ENCODE results near the gene COMTD1.
"Not testable (repeated sequence)": the region's sequence is repeated elsewhere in the genome, so short reads cannot be mapped to it uniquely, and the experiment has no call there.

Gene COMTD1

DNA sequence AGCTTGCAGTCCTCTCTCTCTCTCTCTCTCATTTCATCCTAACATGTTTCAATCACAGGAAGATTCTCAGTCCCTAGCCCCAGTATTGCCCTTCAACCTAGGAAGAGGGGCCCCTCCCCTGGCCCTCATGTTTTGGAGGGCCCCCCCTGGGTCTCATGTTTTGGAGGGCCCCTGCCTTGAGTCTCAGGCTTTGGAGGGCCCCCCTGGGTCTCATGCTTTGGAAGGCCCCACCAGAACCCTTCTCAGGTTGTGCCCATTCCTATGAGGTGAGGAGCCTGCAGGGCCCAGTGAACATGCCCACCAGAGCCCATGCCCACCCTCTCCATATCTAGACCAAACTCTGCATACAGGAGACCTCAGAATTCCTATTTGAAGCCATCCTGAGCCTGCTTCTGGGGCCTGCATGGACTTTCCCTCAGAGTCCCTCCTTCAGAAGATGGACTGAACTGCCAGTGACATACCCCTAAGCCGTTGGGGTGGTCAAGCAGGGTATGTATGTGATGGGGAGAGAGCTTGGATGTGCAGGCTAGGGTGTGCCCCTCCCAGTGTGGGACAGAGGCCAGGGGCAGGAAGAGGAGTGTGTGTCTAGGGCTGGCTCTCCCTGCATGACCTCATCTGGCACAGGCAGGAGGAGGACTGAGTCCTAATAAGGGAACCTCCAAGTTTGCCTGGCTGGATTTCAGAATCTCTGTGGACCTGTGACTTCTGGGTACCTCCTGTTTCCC is 33.3 kb downstream of the COMTD1 start:
- TF ChIP-seq POLR2AphosphoS5 (IDR thresholded peaks at IDR 0.05; ENCODE audit: low read depth) (no peak), CTCF (IDR thresholded peaks at IDR 0.05; ENCODE audit: insufficient read depth, low read length) (no peak), REST (IDR thresholded peaks at IDR 0.05; ENCODE audit: insufficient replicate concordance, low read depth) (no peak), SPI1 (IDR thresholded peaks at IDR 0.05; ENCODE audit: borderline replicate concordance, low read depth) (no peak), GABPA (IDR thresholded peaks at IDR 0.05; ENCODE audit: low read depth) (no peak)
- no peaks in the 10 kb centered on the region for H3K27me3 ChIP-seq (ENCODE audit: insufficient read depth, poor library complexity, severe bottlenecking)
- no peak overlapping the region for H3K4me3 ChIP-seq (replicated peaks; ENCODE audit: insufficient read depth, low read length)
- no peak overlapping the region for H3K27ac ChIP-seq (replicated peaks)
- no peak for DNase-seq (ENCODE audit: low read depth in 1 of 2, low spot score in 1 of 2)

GRCh38 chr10:75201793-75202307 is 33.9 kb downstream of the COMTD1 start:
- H3K27me3 ChIP-seq (ENCODE audit: insufficient read depth, poor library complexity, severe bottlenecking) = no peaks in the 10 kb centered on the region
- TF ChIP-seq SPI1 (IDR thresholded peaks at IDR 0.05; ENCODE audit: borderline replicate concordance, low read depth) (no peak), GABPA (IDR thresholded peaks at IDR 0.05; ENCODE audit: low read depth) (no peak), REST (IDR thresholded peaks at IDR 0.05; ENCODE audit: insufficient replicate concordance, low read depth) (no peak), POLR2AphosphoS5 (IDR thresholded peaks at IDR 0.05; ENCODE audit: low read depth) (no peak), CTCF (IDR thresholded peaks at IDR 0.05; ENCODE audit: insufficient read depth, low read length) (no peak)
- H3K27ac ChIP-seq (replicated peaks) = no peak overlapping the region
- no peak overlapping the region for H3K4me3 ChIP-seq (replicated peaks; ENCODE audit: insufficient read depth, low read length)
- DNase-seq (ENCODE audit: low read depth in 1 of 2, low spot score in 1 of 2) = no peak

- not testable (repeated sequence) for H3K4me3 ChIP-seq (replicated peaks; ENCODE audit: insufficient read depth, low read length); DNase-seq (ENCODE audit: low read depth in 1 of 2, low spot score in 1 of 2); H3K27me3 ChIP-seq (ENCODE audit: insufficient read depth, poor library complexity, severe bottlenecking); H3K27ac ChIP-seq (replicated peaks)
Observed at GRCh38 chr10:75199949-75200348, 35.8 kb downstream of the COMTD1 start.

DNA sequence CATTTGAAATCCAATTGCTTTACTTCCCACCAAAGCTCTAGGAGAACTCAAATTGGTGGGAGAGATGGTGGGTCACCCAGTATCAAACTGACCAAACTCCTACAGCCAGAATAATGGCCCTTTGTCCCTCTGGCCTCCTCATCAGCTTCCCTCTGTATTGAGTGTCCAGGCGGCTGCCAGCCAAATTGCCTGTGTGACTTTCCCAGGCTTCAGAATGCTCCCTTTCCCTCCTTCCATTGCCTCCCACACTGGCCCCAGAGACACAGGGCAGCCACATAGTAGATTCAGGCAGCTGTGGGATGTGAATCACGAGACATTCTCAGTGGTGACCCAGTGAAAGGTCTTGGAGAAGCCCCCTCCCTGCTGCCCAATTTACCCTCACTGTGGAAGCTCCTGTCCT is 37.9 kb downstream of the COMTD1 start:
- no peak for DNase-seq (ENCODE audit: low read depth in 1 of 2, low spot score in 1 of 2)
- Histone ChIP-seq H3K4me3 (replicated peaks; ENCODE audit: insufficient read depth, low read length) (no peak overlapping the region), H3K27me3 (ENCODE audit: insufficient read depth, poor library complexity, severe bottlenecking) (no peaks in the 10 kb centered on the region), H3K27ac (replicated peaks) (no peak overlapping the region)
- TF ChIP-seq POLR2AphosphoS5 (IDR thresholded peaks at IDR 0.05; ENCODE audit: low read depth) (no peak), REST (IDR thresholded peaks at IDR 0.05; ENCODE audit: insufficient replicate concordance, low read depth) (no peak), SPI1 (IDR thresholded peaks at IDR 0.05; ENCODE audit: borderline replicate concordance, low read depth) (no peak), CTCF (IDR thresholded peaks at IDR 0.05; ENCODE audit: insufficient read depth, low read length) (no peak), GABPA (IDR thresholded peaks at IDR 0.05; ENCODE audit: low read depth) (no peak)

All from HL-60 (cell line).